ENCODE measurements around the gene XK.
A peak's percentile ranks its signal among the peaks of the same experiment; 100 is the strongest.

XK gene

DNA sequence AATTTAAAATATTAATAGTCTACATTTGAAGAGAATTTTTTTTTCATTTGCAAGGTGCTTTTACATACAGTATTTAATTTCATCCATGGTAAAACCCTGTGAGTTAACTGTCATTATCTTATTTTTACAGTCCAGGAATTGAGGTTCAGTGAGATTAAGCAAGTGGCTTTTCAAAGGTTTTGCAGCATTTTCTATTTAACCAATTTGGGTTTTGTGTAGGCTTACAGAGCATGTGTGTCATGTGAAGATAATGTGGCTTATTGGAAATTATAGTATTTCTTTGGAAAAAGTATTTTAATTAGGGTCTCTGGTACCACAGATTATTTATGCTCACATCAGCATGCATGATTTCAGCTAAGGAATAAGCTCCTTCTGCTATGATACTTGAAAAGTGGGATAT, 4.5 kb downstream of the XK start:
- CTCF ChIA-PET, result no interaction called here
- peaks cover 0 to 4% (median 3%) of the 10 kb centered on the region in 4 experiments for H3K4me1 ChIP-seq (ENCODE audit: control extremely low read depth in 1 of 4, control insufficient read depth in 4 of 4, insufficient read depth in 4 of 4, low read length in 3 of 4)
- H3K27ac ChIP-seq (ENCODE audit: insufficient read depth in 1 of 2, low read depth in 1 of 2, low read length in 2 of 2, poor library complexity in 1 of 2, severe bottlenecking in 2 of 2), result no peak overlapping the region
- no peaks in the 10 kb centered on the region for H3K36me3 ChIP-seq (ENCODE audit: control insufficient read depth in 4 of 4, insufficient read depth in 4 of 4, low read length in 3 of 4)
- POLR2A ChIA-PET, result no interaction called here
- H3K4me3 ChIP-seq (ENCODE audit: control insufficient read depth in 1 of 7, extremely low read depth in 1 of 7, insufficient read depth in 4 of 7, low read depth in 2 of 7, low read length in 6 of 7), result no peak overlapping the region
- H3K9me3 ChIP-seq (ENCODE audit: control extremely low read depth in 1 of 5, control insufficient read depth in 4 of 5, insufficient read depth in 2 of 5, low read depth in 1 of 5, low read length in 4 of 5), result no peaks in the 10 kb centered on the region
- peaks cover 0 to 4% (median 0%) of the 10 kb centered on the region in 5 experiments for H3K27me3 ChIP-seq (replicated peaks in 2 of 5; ENCODE audit: control insufficient read depth in 4 of 5, insufficient read depth in 5 of 5, low read length in 4 of 5)
- DNase-seq, result peak in 1 of 3 donors; percentile 26

DNA sequence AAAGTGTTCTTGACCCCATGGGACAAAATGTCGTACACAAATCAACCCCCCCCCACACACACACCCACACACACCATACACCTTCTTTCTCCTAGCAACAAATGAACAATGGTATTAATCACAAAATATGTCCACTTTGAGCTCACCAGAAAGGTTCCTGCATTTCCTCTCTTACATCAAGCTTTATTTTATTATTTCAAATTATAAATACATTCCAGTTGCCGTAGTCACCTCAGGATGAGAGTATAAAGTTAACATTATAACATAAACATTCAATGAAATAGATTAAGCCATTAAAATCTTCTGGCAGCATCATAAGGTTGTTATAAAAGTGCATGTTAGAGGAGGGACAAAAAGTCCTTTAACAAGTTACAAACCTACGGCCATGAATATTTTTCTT, 7.3 kb downstream of the XK start:
- no CpG with 5 or more reads among the region's 3 CpGs for WGBS (ENCODE audit: insufficient coverage)
- POLR2A ChIA-PET, result no interaction called here
- Histone ChIP-seq H3K36me3 (ENCODE audit: control insufficient read depth in 4 of 4, insufficient read depth in 4 of 4, low read length in 3 of 4) (no peaks in the 10 kb centered on the region), H3K9me3 (ENCODE audit: control extremely low read depth in 1 of 5, control insufficient read depth in 4 of 5, insufficient read depth in 2 of 5, low read depth in 1 of 5, low read length in 4 of 5) (no peaks in the 10 kb centered on the region), H3K27me3 (replicated peaks in 2 of 5; ENCODE audit: control insufficient read depth in 4 of 5, insufficient read depth in 5 of 5, low read length in 4 of 5) (no peaks in the 10 kb centered on the region), H3K4me1 (ENCODE audit: control extremely low read depth in 1 of 4, control insufficient read depth in 4 of 4, insufficient read depth in 4 of 4, low read length in 3 of 4) (no peaks in the 10 kb centered on the region), H3K27ac (ENCODE audit: insufficient read depth in 1 of 2, low read depth in 1 of 2, low read length in 2 of 2, poor library complexity in 1 of 2, severe bottlenecking in 2 of 2) (no peak overlapping the region), H3K4me3 (ENCODE audit: control insufficient read depth in 1 of 7, extremely low read depth in 1 of 7, insufficient read depth in 4 of 7, low read depth in 2 of 7, low read length in 6 of 7) (no peak overlapping the region)
- CTCF ChIA-PET, result no interaction called here
- DNase-seq, result no peak

DNA sequence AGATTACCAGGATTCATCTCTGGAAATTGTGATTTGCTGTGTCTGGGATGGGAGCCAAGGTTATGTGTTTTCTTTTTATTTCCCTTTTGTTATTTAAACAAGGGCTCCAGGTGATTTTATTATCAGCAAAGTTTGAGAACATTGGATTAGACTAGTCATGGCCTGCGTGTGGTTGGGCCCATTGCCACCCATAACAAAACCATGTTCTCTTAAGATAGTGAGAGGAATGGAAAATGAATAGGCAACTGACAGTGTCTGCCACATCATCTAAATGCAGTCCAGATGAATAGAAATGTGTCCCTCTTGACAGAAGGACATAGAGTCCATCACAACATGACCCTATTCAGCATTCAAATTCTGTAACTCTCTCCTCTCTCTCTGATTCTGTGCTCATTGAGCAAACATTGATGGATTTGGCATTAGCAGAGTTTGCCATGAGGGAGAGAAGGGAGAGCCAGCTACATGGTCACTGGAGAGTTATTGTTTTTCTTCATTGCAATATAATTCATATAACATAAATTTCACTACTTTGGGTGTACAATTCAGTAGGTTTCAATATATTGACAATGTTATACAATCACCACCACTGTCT, 11.7 kb downstream of the XK start:
- WGBS (ENCODE audit: insufficient coverage), result no CpG with 5 or more reads among the region's 1 CpG
- Histone ChIP-seq H3K4me1 (ENCODE audit: control extremely low read depth in 1 of 4, control insufficient read depth in 4 of 4, insufficient read depth in 4 of 4, low read length in 3 of 4) (no peaks in the 10 kb centered on the region), H3K4me3 (ENCODE audit: control insufficient read depth in 1 of 7, extremely low read depth in 1 of 7, insufficient read depth in 4 of 7, low read depth in 2 of 7, low read length in 6 of 7) (no peak overlapping the region), H3K9me3 (ENCODE audit: control extremely low read depth in 1 of 5, control insufficient read depth in 4 of 5, insufficient read depth in 2 of 5, low read depth in 1 of 5, low read length in 4 of 5) (no peaks in the 10 kb centered on the region), H3K27me3 (replicated peaks in 2 of 5; ENCODE audit: control insufficient read depth in 4 of 5, insufficient read depth in 5 of 5, low read length in 4 of 5) (peaks cover 0 to 3% (median 0%) of the 10 kb centered on the region in 5 experiments), H3K36me3 (ENCODE audit: control insufficient read depth in 4 of 4, insufficient read depth in 4 of 4, low read length in 3 of 4) (no peaks in the 10 kb centered on the region), H3K27ac (ENCODE audit: insufficient read depth in 1 of 2, low read depth in 1 of 2, low read length in 2 of 2, poor library complexity in 1 of 2, severe bottlenecking in 2 of 2) (no peak overlapping the region)
- POLR2A ChIA-PET, result no interaction called here
- no peak for DNase-seq
- CTCF ChIA-PET, result no interaction called here

DNA sequence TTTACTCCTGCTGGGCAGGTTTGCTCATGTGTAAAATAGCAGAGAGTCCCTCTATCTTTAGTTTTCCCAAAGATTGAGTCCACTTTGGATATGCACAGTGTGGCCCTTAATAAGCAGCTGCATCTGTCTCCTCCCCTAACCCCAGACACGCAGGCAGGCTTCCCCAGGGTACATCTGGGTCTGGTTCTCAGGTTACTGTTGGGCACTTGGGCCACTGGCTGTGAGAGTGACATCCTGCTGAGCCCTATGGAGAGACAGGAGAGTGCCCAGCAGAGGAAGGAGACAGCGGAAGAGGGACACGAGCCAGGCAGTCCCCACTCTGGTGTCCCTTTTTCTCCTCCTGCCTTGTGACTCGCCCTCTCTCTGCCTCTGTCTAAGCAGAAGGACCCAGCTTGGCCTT, 16.0 kb downstream of the XK start:
- 71% methylated on average over 3 of the region's 4 CpGs for WGBS (ENCODE audit: insufficient coverage)
- ChIA-PET CTCF (no interaction called here), POLR2A (no interaction called here)

DNA sequence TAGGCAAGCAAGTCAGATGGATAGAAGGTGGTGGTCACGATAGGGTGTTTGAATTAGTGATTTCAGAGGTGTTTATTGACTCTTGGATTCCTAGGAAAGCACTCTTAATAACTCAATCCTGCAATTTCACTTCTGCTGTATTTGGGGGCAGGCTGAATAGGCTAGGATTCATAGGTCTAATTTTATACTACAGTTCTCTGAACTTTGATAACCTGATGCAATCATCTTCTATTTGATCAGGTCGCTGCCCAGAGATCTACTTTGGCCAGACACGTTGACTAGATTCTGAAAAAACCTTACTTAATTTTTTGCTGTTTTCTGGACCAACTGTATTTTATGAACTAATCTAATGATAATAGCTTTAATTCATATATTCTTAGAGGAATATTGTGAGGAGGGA, 26.4 kb downstream of the XK start:
- Histone ChIP-seq H3K4me3 (ENCODE audit: control insufficient read depth in 1 of 7, extremely low read depth in 1 of 7, insufficient read depth in 4 of 7, low read depth in 2 of 7, low read length in 6 of 7) (no peak overlapping the region), H3K4me1 (ENCODE audit: control extremely low read depth in 1 of 4, control insufficient read depth in 4 of 4, insufficient read depth in 4 of 4, low read length in 3 of 4) (no peaks in the 10 kb centered on the region), H3K27me3 (replicated peaks in 2 of 5; ENCODE audit: control insufficient read depth in 4 of 5, insufficient read depth in 5 of 5, low read length in 4 of 5) (no peaks in the 10 kb centered on the region), H3K9me3 (ENCODE audit: control extremely low read depth in 1 of 5, control insufficient read depth in 4 of 5, insufficient read depth in 2 of 5, low read depth in 1 of 5, low read length in 4 of 5) (no peaks in the 10 kb centered on the region), H3K27ac (ENCODE audit: insufficient read depth in 1 of 2, low read depth in 1 of 2, low read length in 2 of 2, poor library complexity in 1 of 2, severe bottlenecking in 2 of 2) (no peak overlapping the region), H3K36me3 (ENCODE audit: control insufficient read depth in 4 of 4, insufficient read depth in 4 of 4, low read length in 3 of 4) (no peaks in the 10 kb centered on the region)
- DNase-seq, result no peak
- CTCF ChIA-PET, result no interaction called here
- WGBS (ENCODE audit: insufficient coverage), result 80% methylated on average over 2 of the region's 3 CpGs
- POLR2A ChIA-PET, result no interaction called here

More for the DNA sequence above, 16.0 kb downstream of the XK start:
- Histone ChIP-seq H3K27ac (ENCODE audit: insufficient read depth in 1 of 2, low read depth in 1 of 2, low read length in 2 of 2, poor library complexity in 1 of 2, severe bottlenecking in 2 of 2) (no peak overlapping the region), H3K4me1 (ENCODE audit: control extremely low read depth in 1 of 4, control insufficient read depth in 4 of 4, insufficient read depth in 4 of 4, low read length in 3 of 4) (no peaks in the 10 kb centered on the region), H3K36me3 (ENCODE audit: control insufficient read depth in 4 of 4, insufficient read depth in 4 of 4, low read length in 3 of 4) (no peaks in the 10 kb centered on the region), H3K4me3 (ENCODE audit: control insufficient read depth in 1 of 7, extremely low read depth in 1 of 7, insufficient read depth in 4 of 7, low read depth in 2 of 7, low read length in 6 of 7) (no peak overlapping the region), H3K9me3 (ENCODE audit: control extremely low read depth in 1 of 5, control insufficient read depth in 4 of 5, insufficient read depth in 2 of 5, low read depth in 1 of 5, low read length in 4 of 5) (no peaks in the 10 kb centered on the region), H3K27me3 (replicated peaks in 2 of 5; ENCODE audit: control insufficient read depth in 4 of 5, insufficient read depth in 5 of 5, low read length in 4 of 5) (peaks cover 0 to 3% (median 0%) of the 10 kb centered on the region in 5 experiments)
- no peak for DNase-seq

DNA sequence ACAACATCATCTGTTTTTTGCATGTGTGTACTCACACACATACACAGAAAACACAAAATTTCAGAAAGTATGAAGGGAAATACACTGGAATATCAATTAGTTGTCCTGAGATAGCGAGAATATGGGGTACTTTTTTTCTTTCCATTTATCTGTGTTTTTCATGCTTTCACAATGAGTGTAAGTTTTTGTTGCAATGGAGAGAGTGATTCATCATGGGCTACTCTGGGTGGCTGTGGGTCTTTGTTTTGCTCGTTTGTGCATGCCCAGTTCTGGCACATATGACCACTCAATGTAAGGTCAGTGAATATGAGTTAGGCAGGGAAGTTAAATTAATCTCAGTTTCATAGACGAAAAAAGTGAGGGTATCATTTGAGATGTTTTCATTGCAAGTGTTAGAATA, 26.9 kb downstream of the XK start:
- Histone ChIP-seq H3K27me3 (replicated peaks in 2 of 5; ENCODE audit: control insufficient read depth in 4 of 5, insufficient read depth in 5 of 5, low read length in 4 of 5) (no peaks in the 10 kb centered on the region), H3K36me3 (ENCODE audit: control insufficient read depth in 4 of 4, insufficient read depth in 4 of 4, low read length in 3 of 4) (no peaks in the 10 kb centered on the region), H3K4me1 (ENCODE audit: control extremely low read depth in 1 of 4, control insufficient read depth in 4 of 4, insufficient read depth in 4 of 4, low read length in 3 of 4) (no peaks in the 10 kb centered on the region), H3K9me3 (ENCODE audit: control extremely low read depth in 1 of 5, control insufficient read depth in 4 of 5, insufficient read depth in 2 of 5, low read depth in 1 of 5, low read length in 4 of 5) (no peaks in the 10 kb centered on the region), H3K27ac (ENCODE audit: insufficient read depth in 1 of 2, low read depth in 1 of 2, low read length in 2 of 2, poor library complexity in 1 of 2, severe bottlenecking in 2 of 2) (no peak overlapping the region), H3K4me3 (ENCODE audit: control insufficient read depth in 1 of 7, extremely low read depth in 1 of 7, insufficient read depth in 4 of 7, low read depth in 2 of 7, low read length in 6 of 7) (no peak overlapping the region)
- CTCF ChIA-PET, result no interaction called here
- 20% methylated on average over 1 of the region's 3 CpGs for whole genome bisulfite sequencing (ENCODE audit: insufficient coverage)
- POLR2A ChIA-PET, result no interaction called here
- DNase-seq, result no peak

DNA sequence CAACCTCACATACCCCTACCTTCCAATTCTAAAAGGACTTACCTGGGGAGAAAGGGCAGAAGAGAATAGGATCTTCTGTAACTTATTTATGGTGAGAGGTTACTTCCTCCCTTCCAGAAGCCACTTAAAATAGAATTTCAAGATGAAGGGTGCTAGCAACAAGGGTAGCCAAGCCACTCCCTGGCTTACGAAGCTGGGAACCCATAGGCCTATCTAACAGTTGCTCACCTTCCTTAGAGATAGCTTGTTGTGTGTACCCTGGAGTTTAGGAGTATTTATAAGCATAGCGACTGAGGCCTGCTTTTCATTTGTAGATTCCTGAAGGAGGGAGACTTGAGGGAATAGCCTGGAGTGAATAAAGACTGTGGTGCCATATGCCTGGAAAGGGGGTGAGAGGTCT, 28.9 kb downstream of the XK start:
- Histone ChIP-seq H3K9me3 (ENCODE audit: control extremely low read depth in 1 of 5, control insufficient read depth in 4 of 5, insufficient read depth in 2 of 5, low read depth in 1 of 5, low read length in 4 of 5) (peaks cover 0 to 2% (median 0%) of the 10 kb centered on the region in 5 experiments), H3K4me1 (ENCODE audit: control extremely low read depth in 1 of 4, control insufficient read depth in 4 of 4, insufficient read depth in 4 of 4, low read length in 3 of 4) (no peaks in the 10 kb centered on the region), H3K27ac (ENCODE audit: insufficient read depth in 1 of 2, low read depth in 1 of 2, low read length in 2 of 2, poor library complexity in 1 of 2, severe bottlenecking in 2 of 2) (no peak overlapping the region), H3K36me3 (ENCODE audit: control insufficient read depth in 4 of 4, insufficient read depth in 4 of 4, low read length in 3 of 4) (no peaks in the 10 kb centered on the region), H3K4me3 (ENCODE audit: control insufficient read depth in 1 of 7, extremely low read depth in 1 of 7, insufficient read depth in 4 of 7, low read depth in 2 of 7, low read length in 6 of 7) (no peak overlapping the region), H3K27me3 (replicated peaks in 2 of 5; ENCODE audit: control insufficient read depth in 4 of 5, insufficient read depth in 5 of 5, low read length in 4 of 5) (no peaks in the 10 kb centered on the region)
- 80% methylated on average over 2 of the region's 2 CpGs for WGBS (ENCODE audit: insufficient coverage)
- DNase-seq, result no peak
- ChIA-PET POLR2A (no interaction called here), CTCF (no interaction called here)
